ENCODE results near the gene FBXO9. TPM values are rescaled to one million over a fixed set of nuclear protein-coding genes. Genes with fewer than 3 reads are reported as not detected.

The FBXO9 gene
- total RNA-seq, 1 experiment from 2014 or later: 68.4 TPM

GRCh38 chr6:53103993-53104675 lies 38.9 kb downstream of the FBXO9 start:
- no peak overlapping the region for H3K4me3 Mint-ChIP-seq
- H3K27me3 ChIP-seq (ENCODE audit: insufficient read depth, low read length): no peaks in the 10 kb centered on the region
- no peaks in the 10 kb centered on the region for H3K9me3 ChIP-seq (ENCODE audit: control insufficient read depth, low read depth, low read length)
- no peak overlapping the region for H2BK120ac ChIP-seq (ENCODE audit: low read depth, low read length, poor library complexity, severe bottlenecking)
- peaks cover 11 to 15% of the 10 kb centered on the region in 2 experiments for H3K4me1 Mint-ChIP-seq
- H2BK5ac ChIP-seq (ENCODE audit: insufficient read length, low read length): no peak overlapping the region
- no peak for DNase-seq
- H3K27ac ChIP-seq (ENCODE audit: insufficient read length, low read depth, low read length): no peak overlapping the region
- H3K56ac ChIP-seq (ENCODE audit: insufficient read length, low read depth, low read length): no peak overlapping the region
- no peaks in the 10 kb centered on the region for H3K9me3 Mint-ChIP-seq
- H3K36me3 Mint-ChIP-seq (ENCODE audit: insufficient read depth in 1 of 3, low read depth in 3 of 3): peaks cover 0 to 12% (median 2%) of the 10 kb centered on the region in 3 experiments; a peak in 3 of 7 replicates
- no peak overlapping the region for H3K4me2 ChIP-seq (ENCODE audit: insufficient read depth, insufficient read length, low read length)
- no peaks in the 10 kb centered on the region for H3K79me1 ChIP-seq (ENCODE audit: insufficient read depth, low read depth, low read length, poor library complexity, severe bottlenecking)
- no peak overlapping the region for H3K4ac ChIP-seq (ENCODE audit: low read depth, low read length)
- H2BK20ac ChIP-seq (ENCODE audit: low read depth, low read length, poor library complexity, severe bottlenecking): no peak overlapping the region
- no peak overlapping the region for H3K14ac ChIP-seq (ENCODE audit: insufficient read depth, low read length)
- no peak overlapping the region for H2BK12ac ChIP-seq (ENCODE audit: insufficient read length, low read depth, low read length)
- H3K27ac Mint-ChIP-seq: no peak overlapping the region
- H3K9ac ChIP-seq (ENCODE audit: extremely low read depth, insufficient read length, low read length): no peak overlapping the region
- H4K20me1 ChIP-seq (ENCODE audit: control insufficient read depth, insufficient read depth, insufficient read length): no peaks in the 10 kb centered on the region
- H2BK15ac ChIP-seq (ENCODE audit: low read depth, low read length): no peak overlapping the region
- no peak overlapping the region for H4K5ac ChIP-seq (ENCODE audit: insufficient read length, low read depth, low read length)
- H3K23ac ChIP-seq (ENCODE audit: insufficient read length, low read depth, low read length): no peak overlapping the region
- no peaks in the 10 kb centered on the region for H3K23me2 ChIP-seq (ENCODE audit: insufficient read length, low read depth, low read length, poor library complexity, severe bottlenecking)
- H3K4me1 ChIP-seq (ENCODE audit: insufficient read depth, low read length): no peaks in the 10 kb centered on the region
- no peaks in the 10 kb centered on the region for H3K27me3 Mint-ChIP-seq (ENCODE audit: low read depth)
- no peak overlapping the region for H4K91ac ChIP-seq (ENCODE audit: insufficient read length, low read depth, low read length)
- H2AK5ac ChIP-seq (ENCODE audit: insufficient read length, low read length): no peak overlapping the region
- peak; percentile 53; the same call in 2 of the 3 replicates for TF ChIP-seq CTCF (conservative IDR thresholded peaks at IDR 0.05)
- no CpG with 5 or more reads among the region's 3 CpGs for WGBS (ENCODE audit: extremely low coverage, insufficient read length, low lambda C conversion rate)
- no peak overlapping the region for H3T11ph ChIP-seq (ENCODE audit: low read length)
- H4K8ac ChIP-seq (replicated peaks; ENCODE audit: insufficient read length, low read depth, low read length): no peak overlapping the region
- H3K79me2 ChIP-seq (ENCODE audit: insufficient read depth, low read length): no peaks in the 10 kb centered on the region
- H3K18ac ChIP-seq (ENCODE audit: insufficient read length, low read depth, low read length): no peak overlapping the region
- H2AFZ ChIP-seq (ENCODE audit: low read length): no peak overlapping the region
